Esophagus (tissue), 2 donors: ENCODE data around the gene SEPHS1. TPM values are rescaled to one million over a fixed set of nuclear protein-coding genes. Genes with fewer than 3 reads are reported as not detected.

Experiments
- H3K27ac ChIP-seq, 2 donors: one replicate each; pipeline ENCODE4 v1.5.1; 2013; ENCODE audit warnings: low read depth in 2 of 2, mild to moderate bottlenecking in 2 of 2, inconsistent platforms in 1 of 2, low read length in 1 of 2, moderate library complexity in 1 of 2
- H3K27me3 ChIP-seq, 2 donors: one replicate each; pipeline ENCODE4 v1.6.1; 2013; ENCODE audit warnings: low read length in 2 of 2, control low read depth in 1 of 2, mild to moderate bottlenecking in 1 of 2; ENCODE audit not compliant: insufficient read depth in 2 of 2, control insufficient read depth in 1 of 2
- H3K36me3 ChIP-seq, 2 donors: one replicate each; pipeline ENCODE4 v1.6.1; 2013; ENCODE audit warnings: low read length in 1 of 2; ENCODE audit not compliant: control insufficient read depth in 2 of 2, insufficient read depth in 2 of 2
- H3K4me1 ChIP-seq, 2 donors: one replicate each; pipeline ENCODE4 v1.6.1; 2013; ENCODE audit warnings: low read length in 1 of 2; ENCODE audit not compliant: control insufficient read depth in 2 of 2, insufficient read depth in 2 of 2
- H3K4me3 ChIP-seq, 2 donors: one replicate each; pipeline ENCODE4 v1.5.1; 2013; ENCODE audit warnings: low read length in 2 of 2, mild to moderate bottlenecking in 2 of 2, low read depth in 1 of 2, moderate library complexity in 1 of 2
- H3K9me3 ChIP-seq, 2 donors: one replicate each; pipeline ENCODE4 v1.6.1; 2013; ENCODE audit warnings: mild to moderate bottlenecking in 2 of 2, low read depth in 1 of 2, low read length in 1 of 2, moderate library complexity in 1 of 2; ENCODE audit not compliant: control insufficient read depth in 2 of 2, insufficient read depth in 1 of 2
- WGBS, 2 donors: extraction: QIAGEN DNeasy Blood & Tissue Kit; methylation state at CpG; one replicate each; pipeline ENCODE4 v1.1.7; 2013; 5-methylcytosine and 5-hydroxymethylcytosine counted together
- polyA plus RNA-seq, 2 donors: library from polyadenylated mRNA; stranded (reverse); fragments of 200-250 nt; gene quantifications; one replicate each; pipeline ENCODE4 v1.2.3, GENCODE V29; 2013
- donor health status: healthy with polysubstance abuse.
- donor health status: Bipolar disorder and iron deficiency.

Gene SEPHS1
- polyA plus RNA-seq, 2 donors: 15.8 to 25.8 TPM

DNA sequence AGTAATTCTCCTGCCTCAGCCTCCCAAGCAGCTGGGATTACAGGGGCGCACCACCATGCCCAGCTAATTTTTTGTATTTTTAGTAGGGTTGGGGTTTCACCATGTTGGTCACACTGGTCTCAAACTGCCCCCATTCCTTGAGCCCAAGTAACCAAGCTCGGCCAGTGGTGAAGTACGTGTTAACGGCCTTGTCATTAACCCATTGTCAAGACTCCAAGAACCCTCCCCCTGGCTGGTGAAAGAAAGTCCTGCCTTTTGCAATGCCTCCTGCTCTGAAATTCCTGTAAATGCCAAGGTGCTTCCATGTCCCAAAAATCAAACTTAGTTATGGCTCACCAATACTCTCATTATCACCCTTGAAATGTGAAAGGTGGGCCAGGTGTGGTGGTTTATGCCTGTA lies 18.8 kb upstream of the SEPHS1 start:
- no peaks in the 10 kb centered on the region for H3K9me3 ChIP-seq
- no peaks in the 10 kb centered on the region for H3K27me3 ChIP-seq
- WGBS, 2 donors: 82 to 91% methylated on average over 4 of the region's 4 CpGs
- H3K27ac ChIP-seq: no peak overlapping the region
- no peaks in the 10 kb centered on the region for H3K36me3 ChIP-seq
- no peak overlapping the region for H3K4me3 ChIP-seq
- no peaks in the 10 kb centered on the region for H3K4me1 ChIP-seq

DNA sequence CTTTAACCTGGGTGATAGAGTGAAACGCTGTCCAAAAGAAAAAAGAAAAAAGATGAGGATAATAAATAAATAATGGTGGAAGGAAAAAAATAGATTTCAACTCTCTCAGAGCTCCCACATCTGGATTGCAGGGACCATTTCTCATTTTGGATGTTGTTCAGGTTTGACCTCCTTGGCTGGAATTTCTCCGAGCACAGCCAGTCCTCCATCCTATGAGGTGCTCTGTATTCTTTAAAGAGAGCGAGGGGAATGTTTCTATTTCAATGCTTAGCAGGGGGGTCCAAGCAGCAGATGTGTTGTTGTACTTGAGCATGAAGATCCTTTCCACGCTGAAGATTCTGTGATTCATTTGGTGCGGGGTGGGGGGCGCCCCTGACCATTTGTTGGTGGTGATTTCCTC lies 17.7 kb upstream of the SEPHS1 start:
- Histone ChIP-seq H3K27ac (no peak overlapping the region), H3K9me3 (no peaks in the 10 kb centered on the region), H3K4me3 (no peak overlapping the region), H3K36me3 (no peaks in the 10 kb centered on the region), H3K27me3 (no peaks in the 10 kb centered on the region), H3K4me1 (no peaks in the 10 kb centered on the region)
- 75 to 79% methylated on average over 6 of the region's 6 CpGs for WGBS, 2 donors

DNA sequence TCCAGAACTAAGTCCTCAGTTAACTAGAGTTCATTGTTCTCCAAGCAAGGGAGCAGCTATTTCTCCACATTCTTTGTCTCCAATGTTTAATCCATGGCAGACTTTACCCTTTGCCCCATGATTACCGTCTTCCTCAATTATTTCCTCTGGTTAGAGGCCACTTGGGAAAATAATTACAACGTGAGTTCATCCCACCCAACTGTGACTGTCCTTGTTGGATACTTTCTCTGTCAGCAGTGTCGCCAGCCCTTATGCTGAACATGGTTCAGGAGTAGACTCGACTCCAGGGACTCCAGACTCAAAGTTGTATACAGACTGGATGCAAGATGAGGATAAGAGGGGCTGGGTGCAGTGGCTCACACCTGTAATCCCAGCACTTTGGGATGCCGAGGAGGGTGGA lies 17.1 kb upstream of the SEPHS1 start:
- no peak overlapping the region for H3K27ac ChIP-seq
- no peaks in the 10 kb centered on the region for H3K4me1 ChIP-seq
- no peaks in the 10 kb centered on the region for H3K9me3 ChIP-seq
- H3K27me3 ChIP-seq: no peaks in the 10 kb centered on the region
- WGBS, 2 donors: 71% methylated on average over 5 of the region's 5 CpGs
- no peak overlapping the region for H3K4me3 ChIP-seq
- H3K36me3 ChIP-seq: no peaks in the 10 kb centered on the region

DNA sequence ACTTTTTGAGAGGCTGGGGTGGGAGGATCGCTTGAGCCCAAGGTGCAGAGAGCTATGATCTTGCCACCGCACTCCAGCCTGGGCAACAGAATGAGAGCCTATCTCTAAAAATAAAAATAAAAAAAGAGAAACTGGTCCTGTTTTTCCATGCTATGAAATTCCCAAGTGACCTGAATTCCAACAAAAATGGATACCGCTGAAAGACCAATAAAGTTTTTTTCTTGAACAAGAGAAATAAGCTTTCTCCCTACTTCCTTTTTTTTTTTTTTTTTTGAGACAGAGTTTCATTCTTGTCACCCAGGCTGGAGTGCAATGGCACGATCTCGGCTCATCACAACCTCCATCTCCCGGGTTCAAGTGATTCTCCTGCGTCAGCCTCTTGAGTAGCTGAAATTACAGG lies 12.5 kb upstream of the SEPHS1 start:
- Histone ChIP-seq H3K36me3 (no peaks in the 10 kb centered on the region), H3K27ac (no peak overlapping the region), H3K4me1 (no peaks in the 10 kb centered on the region), H3K27me3 (no peaks in the 10 kb centered on the region), H3K9me3 (no peaks in the 10 kb centered on the region), H3K4me3 (no peak overlapping the region)
- 82% methylated on average over 7 of the region's 7 CpGs for WGBS, 2 donors

DNA sequence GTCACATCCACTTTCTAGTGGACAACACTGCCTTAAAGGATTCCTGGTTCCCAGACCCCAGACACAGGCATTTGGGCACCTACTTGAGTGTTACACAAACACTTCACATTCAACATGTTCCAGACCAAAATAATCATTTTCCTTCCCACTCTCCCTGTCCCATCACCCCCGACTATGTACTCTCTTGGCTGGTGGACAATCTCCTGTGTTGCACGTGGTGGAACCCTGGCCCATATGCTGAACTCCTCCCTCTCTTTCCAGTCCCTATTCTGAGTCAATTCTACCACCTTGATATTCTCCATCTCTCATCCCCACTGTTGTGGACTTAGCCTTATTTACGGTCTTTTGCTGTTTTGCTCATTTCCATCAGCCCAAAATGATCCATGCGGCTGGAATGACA lies 8.3 kb upstream of the SEPHS1 start:
- Histone ChIP-seq H3K9me3 (no peaks in the 10 kb centered on the region), H3K4me1 (no peaks in the 10 kb centered on the region), H3K27ac (no peak overlapping the region), H3K36me3 (no peaks in the 10 kb centered on the region), H3K27me3 (no peaks in the 10 kb centered on the region), H3K4me3 (no peak overlapping the region)
- 54 to 61% methylated on average over 4 of the region's 4 CpGs for WGBS, 2 donors

DNA sequence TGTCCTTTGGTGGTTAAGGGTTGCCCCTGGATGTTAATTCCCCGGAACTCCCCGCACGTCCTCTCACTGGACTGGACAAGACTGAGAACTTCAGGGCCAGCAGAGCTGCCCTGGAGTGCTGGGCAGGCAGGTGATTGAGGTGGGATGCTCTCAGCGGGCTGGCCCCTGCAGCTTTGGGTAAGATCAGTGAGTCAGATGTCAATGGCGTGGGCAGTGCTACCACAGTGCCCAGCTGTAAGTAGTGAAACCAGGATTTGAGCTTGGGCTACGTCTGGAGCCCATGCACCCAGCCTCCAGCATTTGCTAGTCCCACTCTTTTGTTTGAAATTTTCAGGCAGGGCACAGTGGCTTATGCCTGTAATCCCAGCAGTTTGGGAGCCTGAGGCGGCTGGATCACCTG lies 6.7 kb upstream of the SEPHS1 start:
- H3K27me3 ChIP-seq: no peaks in the 10 kb centered on the region
- H3K9me3 ChIP-seq: no peaks in the 10 kb centered on the region
- 88% methylated on average over 7 of the region's 7 CpGs for WGBS, 2 donors
- H3K36me3 ChIP-seq: no peaks in the 10 kb centered on the region
- no peak overlapping the region for H3K27ac ChIP-seq
- no peak overlapping the region for H3K4me3 ChIP-seq
- peaks cover 0 to 3% of the 10 kb centered on the region in 2 donors for H3K4me1 ChIP-seq

GRCh38 chr10:13352519-13352918 lies 4.4 kb upstream of the SEPHS1 start:
- WGBS, 2 donors: 48 to 60% methylated on average over 3 of the region's 3 CpGs
- Histone ChIP-seq H3K4me3 (no peak overlapping the region), H3K27me3 (no peaks in the 10 kb centered on the region), H3K27ac (no peak overlapping the region), H3K36me3 (no peaks in the 10 kb centered on the region), H3K9me3 (no peaks in the 10 kb centered on the region), H3K4me1 (peaks cover 0 to 3% of the 10 kb centered on the region in 2 donors)

DNA sequence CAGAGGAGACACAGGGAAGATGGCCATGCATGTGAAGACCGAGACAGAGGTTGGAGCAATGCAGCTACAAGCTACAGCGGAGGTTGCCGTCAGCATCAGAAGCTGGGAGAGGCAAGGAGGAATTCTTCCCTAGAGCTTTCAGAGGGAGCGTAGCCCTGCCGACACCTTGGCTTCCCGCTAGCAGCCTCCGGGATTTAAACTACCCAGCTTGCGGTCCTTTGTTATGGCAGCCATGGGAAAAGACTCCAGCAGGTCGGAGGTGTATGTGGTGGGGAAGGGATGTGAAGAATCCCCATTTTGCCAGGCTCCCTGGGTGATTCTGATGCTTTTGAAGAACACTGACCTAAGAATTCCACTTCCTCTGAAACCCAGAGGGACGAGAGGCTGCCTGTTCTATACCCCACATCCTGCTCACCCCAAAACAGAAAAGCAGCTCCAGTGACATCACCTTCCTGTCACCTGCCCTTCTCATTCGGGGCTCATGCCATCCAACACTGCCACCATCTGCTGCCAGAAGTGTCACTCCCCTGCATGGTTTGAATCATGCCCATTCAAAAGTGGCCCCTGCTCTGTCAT lies 3.3 kb upstream of the SEPHS1 start:
- no peaks in the 10 kb centered on the region for H3K27me3 ChIP-seq
- 52 to 62% methylated on average over 11 of the region's 11 CpGs for WGBS, 2 donors
- H3K9me3 ChIP-seq: no peaks in the 10 kb centered on the region
- H3K36me3 ChIP-seq: no peaks in the 10 kb centered on the region
- H3K27ac ChIP-seq: no peak overlapping the region
- H3K4me3 ChIP-seq: no peak overlapping the region
- peaks cover 0 to 3% of the 10 kb centered on the region in 2 donors for H3K4me1 ChIP-seq

GRCh38 chr10:13349463-13350274 lies 1.6 kb upstream of the SEPHS1 start:
- peak overlapping the region; percentile 30 to 50 for H3K27ac ChIP-seq
- peak overlapping the region; percentile 31 to 96 for H3K4me3 ChIP-seq
- peaks cover 0 to 3% of the 10 kb centered on the region in 2 donors for H3K4me1 ChIP-seq
- 4 to 9% methylated on average over 25 of the region's 25 CpGs for WGBS, 2 donors
- no peaks in the 10 kb centered on the region for H3K27me3 ChIP-seq
- H3K36me3 ChIP-seq: no peaks in the 10 kb centered on the region
- no peaks in the 10 kb centered on the region for H3K9me3 ChIP-seq
